ENCODE results near the gene EGLN2. TPM values are rescaled to one million over a fixed set of nuclear protein-coding genes. Genes with fewer than 3 reads are reported as not detected.
"Not testable (repeated sequence)": the region's sequence is repeated elsewhere in the genome, so short reads cannot be mapped to it uniquely, and the experiment has no call there.

The EGLN2 gene
- total RNA-seq, 1 donor from 2014 or later, result 83.4 TPM

DNA sequence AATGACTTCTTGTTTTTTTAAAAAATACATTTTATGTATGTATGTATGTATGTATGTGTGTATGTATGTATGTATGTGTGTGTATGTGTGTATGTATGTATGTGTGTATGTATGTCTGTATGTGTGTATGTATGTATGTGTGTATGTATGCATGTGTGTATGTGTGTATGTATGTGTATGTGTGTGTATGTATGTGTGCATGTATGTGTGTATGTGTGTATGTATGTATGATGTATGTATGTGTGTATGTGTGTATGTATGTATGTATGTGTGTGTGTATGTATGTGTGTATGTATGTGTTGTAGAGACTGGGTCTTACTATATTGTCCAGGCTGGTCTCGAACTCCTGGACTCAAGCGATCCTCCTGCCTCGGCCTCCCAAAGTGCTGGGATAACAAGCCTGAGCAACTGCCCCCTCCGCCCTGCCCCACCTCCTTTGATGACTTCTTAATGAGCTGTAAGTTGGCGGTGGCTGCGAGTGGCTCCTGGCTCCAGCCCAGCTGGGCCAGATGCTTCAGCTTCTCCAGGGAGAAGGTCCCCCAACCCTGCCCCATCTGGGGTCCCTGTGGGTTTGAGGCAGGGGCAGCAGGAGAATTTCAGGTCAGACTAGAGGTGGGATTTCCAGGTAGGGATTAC is 26.6 kb downstream of the EGLN2 start:
- H3K4me1 Mint-ChIP-seq (ENCODE audit: unreplicated experiment), result peaks cover 19% of the 10 kb centered on the region
- DNase-seq (ENCODE audit: extremely low spot score, unreplicated experiment); H3K27me3 Mint-ChIP-seq; H3K9me3 Mint-ChIP-seq; H3K4me3 Mint-ChIP-seq; H3K27ac Mint-ChIP-seq; H3K36me3 Mint-ChIP-seq: not testable (repeated sequence)

GRCh38 chr19:40826312-40826698 is 27.3 kb downstream of the EGLN2 start:
- not testable (repeated sequence) for H3K36me3 Mint-ChIP-seq

GRCh38 chr19:40826699-40827385 is 27.9 kb downstream of the EGLN2 start:
- not testable (repeated sequence) for H3K36me3 Mint-ChIP-seq; H3K4me3 Mint-ChIP-seq; DNase-seq (ENCODE audit: extremely low spot score, unreplicated experiment); H3K9me3 Mint-ChIP-seq; H3K27me3 Mint-ChIP-seq; H3K27ac Mint-ChIP-seq
- H3K4me1 Mint-ChIP-seq (ENCODE audit: unreplicated experiment), result peaks cover 21% of the 10 kb centered on the region

More at GRCh38 chr19:40826312-40826698, 27.3 kb downstream of the EGLN2 start:
- not testable (repeated sequence) for H3K9me3 Mint-ChIP-seq; H3K4me3 Mint-ChIP-seq; DNase-seq (ENCODE audit: extremely low spot score, unreplicated experiment); H3K27ac Mint-ChIP-seq; H3K27me3 Mint-ChIP-seq
- H3K4me1 Mint-ChIP-seq (ENCODE audit: unreplicated experiment), result peaks cover 19% of the 10 kb centered on the region

DNA sequence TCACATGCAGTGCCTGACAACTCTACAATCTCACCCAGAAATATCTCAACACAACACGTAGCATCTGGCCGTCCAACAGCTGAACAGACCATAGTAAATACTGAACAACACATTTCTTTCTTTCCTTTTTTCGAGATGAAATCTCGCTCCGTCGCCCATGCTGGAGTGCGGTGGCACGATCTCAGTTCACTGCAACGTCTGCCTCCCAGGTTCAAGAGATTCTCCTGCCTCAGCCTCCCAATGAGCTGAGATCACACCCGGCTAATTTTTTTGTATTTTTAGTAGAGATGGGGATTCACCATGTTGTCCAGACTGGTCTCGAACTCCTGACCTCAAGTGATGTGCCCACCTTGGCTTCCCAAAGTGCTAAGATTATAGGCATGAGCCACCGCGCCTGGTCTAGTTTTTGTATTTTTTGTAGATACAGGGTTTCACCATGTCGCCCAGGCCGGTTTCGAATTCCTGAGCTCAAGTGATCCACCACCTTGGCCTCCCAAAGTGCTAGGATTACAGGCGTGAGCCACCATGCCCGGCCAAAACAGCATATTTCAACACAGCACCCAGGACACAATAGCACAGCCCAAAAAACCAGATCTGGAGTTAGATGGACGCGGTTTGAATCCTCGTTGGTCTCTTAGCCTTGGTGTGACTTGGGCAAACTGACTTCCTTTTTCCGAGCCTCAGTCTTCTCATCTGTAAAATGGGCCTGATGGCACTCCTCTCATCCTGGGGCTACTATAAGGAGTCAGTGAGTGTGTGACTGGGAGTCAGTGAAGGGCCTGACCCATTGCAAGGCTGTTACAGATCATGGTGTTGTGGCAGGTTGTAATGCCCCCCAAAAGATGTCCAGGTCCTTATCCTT is 28.6 kb downstream of the EGLN2 start:
- H3K9me3 Mint-ChIP-seq, result no peaks in the 10 kb centered on the region
- H3K27me3 Mint-ChIP-seq, result no peaks in the 10 kb centered on the region
- DNase-seq (ENCODE audit: extremely low spot score, unreplicated experiment), result no peak

DNA sequence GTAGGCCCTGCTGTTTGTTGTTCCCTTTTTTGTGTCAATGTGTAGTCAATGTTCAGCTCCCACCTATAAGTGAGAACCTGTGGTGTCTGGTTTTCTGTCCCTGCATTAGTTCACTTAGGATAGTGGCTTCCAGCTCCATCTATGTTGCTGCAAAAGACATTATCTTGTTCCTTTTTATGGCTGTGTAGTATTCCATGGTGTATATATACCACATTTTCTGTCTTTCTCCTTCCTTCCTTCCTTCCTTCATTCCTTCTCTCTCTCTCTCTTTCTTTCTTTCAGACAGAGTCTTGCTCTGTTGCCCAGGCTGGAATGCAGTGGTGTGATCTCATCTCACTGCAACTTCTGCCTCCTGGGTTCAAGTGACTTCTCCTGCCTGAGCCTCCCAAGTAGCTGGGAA is 30.2 kb downstream of the EGLN2 start:
- no peaks in the 10 kb centered on the region for H3K9me3 Mint-ChIP-seq
- no peak for DNase-seq (ENCODE audit: extremely low spot score, unreplicated experiment)
- TF ChIP-seq, protein P1, sequence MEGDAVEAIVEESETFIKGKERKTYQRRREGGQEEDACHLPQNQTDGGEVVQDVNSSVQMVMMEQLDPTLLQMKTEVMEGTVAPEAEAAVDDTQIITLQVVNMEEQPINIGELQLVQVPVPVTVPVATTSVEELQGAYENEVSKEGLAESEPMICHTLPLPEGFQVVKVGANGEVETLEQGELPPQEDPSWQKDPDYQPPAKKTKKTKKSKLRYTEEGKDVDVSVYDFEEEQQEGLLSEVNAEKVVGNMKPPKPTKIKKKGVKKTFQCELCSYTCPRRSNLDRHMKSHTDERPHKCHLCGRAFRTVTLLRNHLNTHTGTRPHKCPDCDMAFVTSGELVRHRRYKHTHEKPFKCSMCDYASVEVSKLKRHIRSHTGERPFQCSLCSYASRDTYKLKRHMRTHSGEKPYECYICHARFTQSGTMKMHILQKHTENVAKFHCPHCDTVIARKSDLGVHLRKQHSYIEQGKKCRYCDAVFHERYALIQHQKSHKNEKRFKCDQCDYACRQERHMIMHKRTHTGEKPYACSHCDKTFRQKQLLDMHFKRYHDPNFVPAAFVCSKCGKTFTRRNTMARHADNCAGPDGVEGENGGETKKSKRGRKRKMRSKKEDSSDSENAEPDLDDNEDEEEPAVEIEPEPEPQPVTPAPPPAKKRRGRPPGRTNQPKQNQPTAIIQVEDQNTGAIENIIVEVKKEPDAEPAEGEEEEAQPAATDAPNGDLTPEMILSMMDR (conservative IDR thresholded peaks at IDR 0.05), result no peak
- H3K4me1 Mint-ChIP-seq (ENCODE audit: unreplicated experiment), result peaks cover 5% of the 10 kb centered on the region
- no peak overlapping the region for H3K27ac Mint-ChIP-seq
- H3K4me3 Mint-ChIP-seq, result no peak overlapping the region
- no peaks in the 10 kb centered on the region for H3K27me3 Mint-ChIP-seq
- H3K36me3 Mint-ChIP-seq, result peaks cover 6% of the 10 kb centered on the region

More for the DNA sequence above, 28.6 kb downstream of the EGLN2 start:
- TF ChIP-seq, protein P1 (conservative IDR thresholded peaks at IDR 0.05), result no peak
- Mint-ChIP-seq H3K27ac (no peak overlapping the region), H3K4me3 (no peak overlapping the region), H3K36me3 (peaks cover 6% of the 10 kb centered on the region), H3K4me1 (ENCODE audit: unreplicated experiment) (peaks cover 18% of the 10 kb centered on the region)

DNA sequence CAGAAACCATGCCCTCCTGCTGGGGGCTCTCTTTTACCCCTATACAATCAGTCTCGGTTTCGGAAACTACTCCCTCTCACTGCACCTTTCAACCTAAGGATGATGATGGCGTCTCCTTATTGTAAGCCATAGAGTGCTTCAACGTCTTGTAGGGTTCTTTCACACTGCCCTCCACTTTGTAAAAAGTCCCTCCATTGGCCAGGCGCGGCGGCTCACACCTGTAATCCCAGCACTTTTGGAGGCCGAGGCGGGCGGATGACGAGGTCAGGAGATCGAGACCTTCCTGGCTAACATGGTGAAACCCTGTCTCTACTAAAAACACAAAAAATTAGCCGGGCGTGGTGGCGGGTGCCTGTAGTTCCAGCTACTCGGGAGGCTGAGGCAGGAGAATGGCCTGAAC is 31.8 kb downstream of the EGLN2 start:
- not testable (repeated sequence) for H3K27ac Mint-ChIP-seq

DNA sequence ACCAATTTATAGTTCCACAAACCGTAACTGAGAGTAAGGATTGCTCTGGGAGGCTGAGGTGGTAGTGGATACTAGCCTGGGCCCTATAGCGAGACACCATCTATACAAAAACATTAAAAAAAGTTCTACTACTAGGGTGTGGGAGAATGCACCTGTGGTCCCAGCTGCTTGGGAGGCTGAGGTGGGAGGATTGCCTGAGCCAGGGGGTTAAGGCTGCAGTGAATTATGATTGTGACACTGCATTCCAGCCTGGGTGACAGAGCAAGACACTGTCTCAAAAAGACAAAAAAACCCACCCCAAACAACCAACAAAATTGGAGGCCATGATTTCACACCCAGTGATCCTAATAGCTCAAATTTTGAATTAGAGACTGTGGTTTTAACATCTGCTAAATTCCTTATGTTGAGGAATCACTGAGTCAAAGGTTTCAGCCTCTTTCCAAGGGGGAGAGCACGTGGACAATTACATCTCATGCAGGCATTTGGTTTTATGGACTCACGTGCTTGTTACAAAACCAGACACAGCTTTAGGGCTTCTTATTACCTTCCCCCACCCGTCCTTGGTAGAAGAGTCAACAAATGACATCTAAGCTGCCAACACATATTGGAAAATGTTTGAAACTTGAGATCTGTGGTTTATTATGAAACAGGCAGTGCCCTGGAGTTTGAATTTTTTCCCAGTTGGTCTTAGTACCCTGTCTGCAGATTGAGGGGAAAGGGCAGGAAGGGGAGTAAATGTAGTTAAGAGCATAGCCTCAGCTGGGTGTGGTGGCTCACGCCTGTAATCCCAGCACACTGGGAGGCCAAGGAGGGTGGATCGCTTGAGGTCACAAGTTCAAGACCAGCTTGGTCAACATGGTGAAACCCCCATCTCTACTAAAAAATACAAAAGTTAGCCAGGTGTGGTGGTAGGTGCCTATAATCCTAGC is 32.8 kb downstream of the EGLN2 start:
- no peaks in the 10 kb centered on the region for H3K27me3 Mint-ChIP-seq
- peak overlapping the region; percentile 74 for H3K27ac Mint-ChIP-seq
- no peaks in the 10 kb centered on the region for H3K9me3 Mint-ChIP-seq
- peaks cover 5% of the 10 kb centered on the region for H3K4me1 Mint-ChIP-seq (ENCODE audit: unreplicated experiment)
- no peak for DNase-seq (ENCODE audit: extremely low spot score, unreplicated experiment)
- TF ChIP-seq, protein P1 (conservative IDR thresholded peaks at IDR 0.05), result no peak
- H3K36me3 Mint-ChIP-seq, result peaks cover 6% of the 10 kb centered on the region
- no peak overlapping the region for H3K4me3 Mint-ChIP-seq

More for the DNA sequence above, 31.8 kb downstream of the EGLN2 start:
- not testable (repeated sequence) for H3K36me3 Mint-ChIP-seq; DNase-seq (ENCODE audit: extremely low spot score, unreplicated experiment); H3K4me3 Mint-ChIP-seq; H3K4me1 Mint-ChIP-seq (ENCODE audit: unreplicated experiment); H3K9me3 Mint-ChIP-seq; H3K27me3 Mint-ChIP-seq

DNA sequence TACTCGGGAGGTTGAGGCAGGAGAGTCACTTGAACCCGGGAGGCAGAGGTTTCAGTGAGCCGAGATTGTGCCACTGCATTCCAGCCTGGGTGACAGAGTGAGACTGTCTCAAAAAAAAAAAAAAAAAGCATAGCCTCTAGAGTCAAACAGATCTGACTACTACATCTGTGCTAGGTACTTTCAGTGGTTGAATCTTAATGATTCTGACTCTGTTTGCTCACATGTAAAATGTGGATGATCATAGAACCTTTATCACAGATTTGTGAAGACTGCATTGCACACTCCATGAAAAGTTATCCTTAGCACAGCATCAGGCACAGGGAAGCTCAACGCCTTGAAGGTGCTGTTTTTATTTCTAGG is 33.4 kb downstream of the EGLN2 start:
- peak overlapping the region; percentile 74 for H3K27ac Mint-ChIP-seq
- H3K27me3 Mint-ChIP-seq; H3K4me1 Mint-ChIP-seq (ENCODE audit: unreplicated experiment); H3K4me3 Mint-ChIP-seq; H3K9me3 Mint-ChIP-seq; DNase-seq (ENCODE audit: extremely low spot score, unreplicated experiment); H3K36me3 Mint-ChIP-seq: not testable (repeated sequence)

DNA sequence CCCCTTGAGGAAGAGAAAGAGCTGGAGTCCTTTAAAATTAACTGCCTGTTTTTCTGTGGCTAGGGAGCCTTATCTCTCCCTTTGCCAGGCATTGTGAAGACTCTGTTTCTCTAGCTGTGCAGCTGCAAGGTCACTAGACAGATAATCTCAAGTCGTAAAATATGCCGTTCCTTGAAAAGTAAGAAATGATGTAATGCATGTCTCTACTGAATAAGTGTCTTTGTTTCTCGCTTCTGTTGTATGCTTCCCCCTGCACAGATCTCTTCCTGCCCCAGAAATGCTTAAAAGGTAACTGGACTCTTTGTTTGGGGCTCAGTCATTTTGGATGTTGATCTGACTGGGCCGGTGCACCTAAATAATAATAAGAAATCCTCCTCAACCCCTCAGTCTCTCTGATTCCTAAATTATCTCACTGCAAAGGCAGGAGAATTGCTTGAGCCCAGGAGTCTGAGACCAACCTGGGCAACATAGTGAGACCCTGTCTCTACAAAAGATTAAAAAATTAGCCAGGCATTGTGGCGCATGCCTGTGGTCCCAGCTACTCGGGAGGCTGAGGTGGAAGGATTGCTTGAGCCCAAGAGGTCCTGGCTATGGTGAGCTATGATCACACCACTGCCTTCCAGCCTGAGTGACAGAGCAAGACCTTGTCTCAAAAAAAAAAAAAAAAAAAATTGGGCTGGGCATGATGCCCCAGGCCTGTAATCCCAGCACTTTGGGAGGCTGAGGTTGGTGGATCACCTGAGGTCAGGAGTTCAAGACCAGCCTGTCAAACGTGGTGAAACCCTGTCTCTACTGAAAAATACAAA is 34.9 kb downstream of the EGLN2 start:
- H3K27ac Mint-ChIP-seq, result peak overlapping the region; percentile 67
- H3K9me3 Mint-ChIP-seq; DNase-seq (ENCODE audit: extremely low spot score, unreplicated experiment); H3K4me3 Mint-ChIP-seq; H3K27me3 Mint-ChIP-seq; H3K36me3 Mint-ChIP-seq; H3K4me1 Mint-ChIP-seq (ENCODE audit: unreplicated experiment): not testable (repeated sequence)

Data from type B pancreatic cell (in vitro differentiated cells).